A549 (cell line): ENCODE measurements around the gene HECTD4. TPM values are rescaled to one million over a fixed set of nuclear protein-coding genes. Genes with fewer than 3 reads are reported as not detected.

Experiments used
- ATAC-seq, 2 experiments: fragments of 200-7000 bp in 1 of 2; fragments of >200 bp in 1 of 2; cut with Nextera tagmentation in 1 of 2; cut with Tn5 transposase in 1 of 2; 3 replicates each; pipeline versions ENCODE4 v1.8.0 to v1.9.1; 2018 to 2020; ENCODE audit warnings: mild to moderate bottlenecking in 1 of 2, moderate library complexity in 1 of 2
- CTCF ChIA-PET: fragments of 300-600 bp; sonication (Branson Sonifier 250); formaldehyde crosslinking; extraction: SDS; loops from one replicate; lab custom pipeline; 2021; ENCODE audit warnings: antibody characterized with exemption, inconsistent platforms; lab: Yijun Ruan, JAX
- POLR2A ChIA-PET: fragments of 350-600 bp; formaldehyde crosslinking; extraction: SDS; loops from one replicate; lab custom pipeline; 2021; ENCODE audit warnings: antibody characterized with exemption, inconsistent platforms; lab: Yijun Ruan, JAX
- DNase-seq, 2 experiments: peaks; one replicate each; pipeline versions ENCODE4 v3.0.0 to v3.0.0-alpha.2; 2011 to 2016; ENCODE audit warnings: low read depth in 1 of 2, low spot score in 1 of 2
- FAIRE-seq: peaks from 2 replicates; lab custom pipeline; 2011; peaks lifted over from hg19 to GRCh38; lab: Jason Lieb, UNC
- H3K27ac ChIP-seq, 2 experiments: fragments of >200 bp; sonication (Bioruptor Twin); formaldehyde crosslinking; 3 replicates each; pipeline ENCODE4 v1.5.1; 2016 to 2017
- H3K4me1 ChIP-seq: fragments of >200 bp; sonication (Bioruptor Twin); formaldehyde crosslinking; 3 replicates; pipeline ENCODE4 v1.6.1; 2016
- H3K4me2 ChIP-seq: fragments of >200 bp; sonication (Bioruptor Twin); formaldehyde crosslinking; 3 replicates; pipeline ENCODE4 v1.6.1; 2016
- H3K4me3 ChIP-seq: fragments of >200 bp; sonication (Bioruptor Twin); formaldehyde crosslinking; 3 replicates; pipeline ENCODE4 v1.5.1; 2016
- H3K9me3 ChIP-seq: fragments of >200 bp; sonication (Bioruptor Twin); formaldehyde crosslinking; 3 replicates; pipeline ENCODE4 v1.6.1; 2016
- BCL3 ChIP-seq: fragments of >200 bp; sonication (Bioruptor Twin); formaldehyde crosslinking; IDR thresholded peaks from 3 replicates; pipeline ENCODE4 v1.6.1; 2016
- CBX2 ChIP-seq: fragments of 200-600 bp; sonication (generic); IDR thresholded peaks from 2 replicates; pipeline ENCODE4 v1.6.1; 2016; ENCODE audit warnings: low read depth, mild to moderate bottlenecking, borderline replicate concordance
- CHD4 ChIP-seq: fragments of 200-600 bp; sonication (generic); IDR thresholded peaks from 2 replicates; pipeline ENCODE4 v1.6.1; 2016; ENCODE audit warnings: antibody characterized with exemption, mild to moderate bottlenecking, borderline replicate concordance
- CTCF ChIP-seq: fragments of >200 bp; sonication (Bioruptor Twin); formaldehyde crosslinking; IDR thresholded peaks from 3 replicates; pipeline ENCODE4 v1.5.1; 2016
- E2F6 ChIP-seq: IDR thresholded peaks from 2 replicates; pipeline ENCODE4 v1.6.1; 2012; ENCODE audit warnings: low read depth, borderline replicate concordance
- EHF ChIP-seq: fragments of 250-450 bp; sonication (Bioruptor Pico); IDR thresholded peaks from 2 replicates; pipeline ENCODE4 v1.5.0; 2020; ENCODE audit warnings: mild to moderate bottlenecking
- EHMT2 ChIP-seq: fragments of 200-600 bp; sonication (generic); IDR thresholded peaks from 2 replicates; pipeline ENCODE4 v1.6.1; 2016; ENCODE audit warnings: antibody characterized with exemption, low read depth, mild to moderate bottlenecking, moderate library complexity
- FOSL2 ChIP-seq, 2 experiments: fragments of 450-650 bp in 1 of 2; fragments of >200 bp in 1 of 2; sonication (Bioruptor Twin) in 1 of 2; formaldehyde crosslinking; IDR thresholded peaks; 2 replicates each; pipeline versions ENCODE4 v1.5.0 to v1.6.1; 2016 to 2020; ENCODE audit warnings: mild to moderate bottlenecking in 1 of 2, moderate library complexity in 1 of 2
- GATA3 ChIP-seq: IDR thresholded peaks from 2 replicates; pipeline ENCODE4 v1.6.1; 2012; ENCODE audit warnings: borderline replicate concordance
- HMGXB4 ChIP-seq: fragments of 250-450 bp; sonication (Bioruptor Pico); IDR thresholded peaks from 2 replicates; pipeline ENCODE4 v1.5.0; 2021; ENCODE audit warnings: mild to moderate bottlenecking, moderate library complexity, borderline replicate concordance
- JUNB ChIP-seq: fragments of >200 bp; sonication (Bioruptor Twin); formaldehyde crosslinking; IDR thresholded peaks from 2 replicates; pipeline ENCODE4 v1.6.1; 2016
- POLR2AphosphoS2 ChIP-seq: conservative IDR thresholded peaks from 2 replicates; pipeline ENCODE4 v1.6.1; 2012; ENCODE audit warnings: low read length, improper control_type of control experiment, inconsistent platforms
- RFX5 ChIP-seq: fragments of 450-650 bp; IDR thresholded peaks from 2 replicates; pipeline ENCODE4 v1.7.1; 2014; ENCODE audit warnings: antibody characterized with exemption, mild to moderate bottlenecking, moderate library complexity
- RNF2 ChIP-seq: fragments of 200-600 bp; sonication (generic); IDR thresholded peaks from 2 replicates; pipeline ENCODE4 v1.6.1; 2016; ENCODE audit warnings: low read depth, mild to moderate bottlenecking, antibody characterized with exemption, moderate library complexity, borderline replicate concordance
- SREBF2 ChIP-seq: fragments of 450-650 bp; IDR thresholded peaks from 2 replicates; pipeline ENCODE4 v1.6.1; 2014; ENCODE audit warnings: mild to moderate bottlenecking, moderate library complexity
- TP53 ChIP-seq: fragments of 250-450 bp; sonication (Bioruptor Pico); IDR thresholded peaks from 2 replicates; pipeline ENCODE4 v1.5.0; 2021; ENCODE audit warnings: mild to moderate bottlenecking, moderate library complexity
- WGBS: methylation state at CpG from one replicate; pipeline ENCODE4 v1.1.6; 2017; ENCODE audit errors: missing lambda C conversion rate; 5-methylcytosine and 5-hydroxymethylcytosine counted together
- polyA plus RNA-seq, 4 experiments: library from polyadenylated mRNA; depleted of rRNA in 3 of 4; stranded (reverse); fragments of >200 nt; fragmentation: RNase III in 1 of 4; extraction: RNeasy Plus Mini Kit Qiagen cat#74134 plus additional on column Dnase treatment in 1 of 4; gene quantifications; 2 replicates in 3 of 4; 3 replicates in 1 of 4; pipeline ENCODE4 v1.2.3, GENCODE V29; 2011 to 2017

Gene HECTD4
- polyA plus RNA-seq, 2 of the 4 experiments (the other 2 are of a cell fraction), result 9.9 to 14.7 TPM

GRCh38 chr12:112216223-112216622 is 166.0 kb downstream of the HECTD4 start:
- no peak for ATAC-seq
- TF ChIP-seq E2F6 (no peak), JUNB (no peak), POLR2AphosphoS2 (no peak), RNF2 (no peak), BCL3 (no peak), EHF (no peak), EHMT2 (no peak), FOSL2 (IDR thresholded peaks at IDR 0.05) (no peak), FOSL2 (CRISPR knock-in tag; IDR thresholded peaks at IDR 0.05) (no peak), HMGXB4 (CRISPR knock-in tag) (no peak), CTCF (no peak), GATA3 (no peak), RFX5 (no peak), TP53 (CRISPR knock-in tag) (no peak)
- TF ChIP-seq, all 56 proteins: peak for 0
- FAIRE-seq (no peak), DNase-seq (no peak)
- POLR2A ChIA-PET, result no interaction called here
- Histone ChIP-seq H3K4me2 (no peak overlapping the region), H3K9me3 (no peaks in the 10 kb centered on the region), H3K27ac (no peak overlapping the region), H3K4me3 (no peak overlapping the region), H3K4me1 (no peaks in the 10 kb centered on the region)
- CTCF ChIA-PET, result interaction anchor here (1.3 to 1.4 kb wide), 2 partner anchors 17 to 104 kb away, joined by 3 read pairs; no protein-coding TSS in a partner anchor
- 92% methylated on average over 7 of the region's 7 CpGs for WGBS

- CTCF ChIA-PET, result interaction anchor here (1.1 kb wide), 1 partner anchor 16 kb away, joined by 4 read pairs; no protein-coding TSS in a partner anchor
- FAIRE-seq, result no peak
- no peak for TF ChIP-seq SREBF2
- TF ChIP-seq, all 56 proteins: peak for 0
- POLR2A ChIA-PET, result no interaction called here
- Histone ChIP-seq H3K4me1 (no peaks in the 10 kb centered on the region), H3K27ac (no peak overlapping the region), H3K9me3 (no peaks in the 10 kb centered on the region), H3K4me2 (no peak overlapping the region), H3K4me3 (no peak overlapping the region)
- no peak for ATAC-seq
- DNase-seq, result no peak
- 83% methylated on average over 4 of the region's 4 CpGs for WGBS
These were observed 168.2 kb downstream of the HECTD4 start for GRCh38 chr12:112214064-112214463.

- ATAC-seq (no peak), DNase-seq (no peak), FAIRE-seq (no peak)
- H3K4me3 ChIP-seq, result no peak overlapping the region
- 88% methylated on average over 7 of the region's 7 CpGs for WGBS
- no peaks in the 10 kb centered on the region for H3K4me1 ChIP-seq
- no peak overlapping the region for H3K4me2 ChIP-seq
- H3K9me3 ChIP-seq, result no peaks in the 10 kb centered on the region
- TF ChIP-seq CBX2 (no peak), CTCF (no peak), CHD4 (no peak), BCL3 (no peak), JUNB (no peak)
- no peak overlapping the region for H3K27ac ChIP-seq
- ChIA-PET POLR2A (no interaction called here), CTCF (interaction anchor here (0.6 to 3.9 kb wide), 5 partner anchors 10 to 268 kb away, joined by 3 to 20 read pairs (median 3); no protein-coding TSS in a partner anchor)
These were observed 173.8 kb downstream of the HECTD4 start for GRCh38 chr12:112208301-112208910.
